HEK293T (cell line): ENCODE results near the gene LRMDA.
A peak's percentile ranks its signal among the peaks of the same experiment; 100 is the strongest.

Experiments
- BHLHE40 ChIP-seq: fragments of 450-650 bp; IDR thresholded peaks from 2 replicates; pipeline ENCODE4 v1.6.1; 2016; ENCODE audit warnings: mild to moderate bottlenecking, moderate library complexity, borderline replicate concordance
- FOXK2 ChIP-seq: fragments of 450-650 bp; IDR thresholded peaks from 2 replicates; pipeline ENCODE4 v1.6.1; 2016; ENCODE audit warnings: mild to moderate bottlenecking
- L3MBTL2 ChIP-seq: fragments of 450-650 bp; conservative IDR thresholded peaks from 2 replicates; pipeline ENCODE4 v1.6.1; 2016; ENCODE audit warnings: mild to moderate bottlenecking
- SP1 ChIP-seq: fragments of 450-650 bp; IDR thresholded peaks from 2 replicates; pipeline ENCODE4 v1.6.1; 2017
- TF ChIP-seq, protein P1 (sequence below): fragments of 450-650 bp; IDR thresholded peaks from 2 replicates; pipeline ENCODE4 v1.6.1; 2016

GRCh38 chr10:75456122-75456521, 24.7 kb downstream of the LRMDA start:
- no peak for TF ChIP-seq BHLHE40
- TF ChIP-seq SP1, result no peak
- peak; percentile 58; the same call in 1 of the 2 replicates for TF ChIP-seq L3MBTL2
- no peak for TF ChIP-seq FOXK2
- TF ChIP-seq, protein P1, sequence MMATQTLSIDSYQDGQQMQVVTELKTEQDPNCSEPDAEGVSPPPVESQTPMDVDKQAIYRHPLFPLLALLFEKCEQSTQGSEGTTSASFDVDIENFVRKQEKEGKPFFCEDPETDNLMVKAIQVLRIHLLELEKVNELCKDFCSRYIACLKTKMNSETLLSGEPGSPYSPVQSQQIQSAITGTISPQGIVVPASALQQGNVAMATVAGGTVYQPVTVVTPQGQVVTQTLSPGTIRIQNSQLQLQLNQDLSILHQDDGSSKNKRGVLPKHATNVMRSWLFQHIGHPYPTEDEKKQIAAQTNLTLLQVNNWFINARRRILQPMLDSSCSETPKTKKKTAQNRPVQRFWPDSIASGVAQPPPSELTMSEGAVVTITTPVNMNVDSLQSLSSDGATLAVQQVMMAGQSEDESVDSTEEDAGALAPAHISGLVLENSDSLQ, result no peak
